IPS-15b (cell line): ENCODE measurements around the gene ARHGEF17.

Experiments used
- H3K27me3 ChIP-seq: one replicate; pipeline ENCODE4 v1.6.1; 2013; ENCODE audit warnings: low read length; ENCODE audit not compliant: control insufficient read depth, insufficient read depth
- H3K36me3 ChIP-seq: one replicate; pipeline ENCODE4 v1.6.1; 2013; ENCODE audit warnings: low read length; ENCODE audit not compliant: control insufficient read depth, insufficient read depth
- H3K4me1 ChIP-seq: one replicate; pipeline ENCODE4 v1.6.1; 2013; ENCODE audit warnings: mild to moderate bottlenecking, low read length; ENCODE audit not compliant: control insufficient read depth, insufficient read depth
- H3K4me3 ChIP-seq: one replicate; pipeline ENCODE4 v1.5.1; 2013; ENCODE audit warnings: low read depth, low read length
- H3K9ac ChIP-seq: one replicate; pipeline ENCODE4 v1.6.1; 2013; ENCODE audit warnings: low read depth, mild to moderate bottlenecking, low read length
- H3K9me3 ChIP-seq: one replicate; pipeline ENCODE4 v1.6.1; 2013; ENCODE audit warnings: mild to moderate bottlenecking, low read length; ENCODE audit not compliant: control insufficient read depth, insufficient read depth

The ARHGEF17 gene

DNA sequence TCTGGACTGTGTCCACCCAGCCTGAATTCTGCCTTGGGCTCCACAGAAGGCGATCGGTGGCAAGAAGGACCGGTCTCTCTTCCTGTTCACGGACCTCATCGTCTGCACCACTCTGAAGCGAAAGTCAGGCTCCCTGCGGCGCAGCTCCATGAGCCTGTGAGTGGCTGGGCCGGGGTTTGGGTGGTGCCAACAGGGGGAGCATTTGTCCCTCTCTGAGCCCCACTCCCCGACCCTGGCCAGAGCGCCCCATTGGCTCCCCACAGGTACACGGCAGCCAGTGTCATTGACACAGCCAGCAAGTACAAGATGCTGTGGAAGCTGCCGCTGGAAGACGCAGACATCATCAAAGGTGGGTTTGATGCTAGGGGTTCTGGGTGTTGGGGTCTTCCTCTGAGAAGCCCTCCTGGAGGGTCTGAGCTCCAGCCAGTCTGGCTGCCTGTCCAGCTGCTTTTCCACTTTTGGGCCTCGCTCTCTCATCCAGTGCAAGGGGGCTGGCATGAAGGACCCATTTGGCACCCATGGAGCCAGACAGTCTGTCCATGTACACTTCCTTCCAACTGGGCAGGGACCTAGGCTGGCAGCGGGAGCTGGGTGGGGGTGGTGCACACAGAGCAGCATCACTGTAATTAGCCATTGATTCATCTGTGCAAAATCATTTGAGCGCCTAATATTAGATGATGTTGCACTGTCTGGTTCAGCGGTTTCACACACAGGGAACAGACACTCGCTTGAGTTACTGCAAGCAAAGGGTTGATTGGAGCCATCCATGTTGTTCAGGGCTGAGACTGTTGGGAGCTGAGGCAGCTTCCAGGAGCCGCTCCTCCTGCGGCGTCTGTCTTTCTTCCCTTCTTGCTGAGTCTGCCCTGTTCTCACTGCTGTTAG is 49.1 kb downstream of the ARHGEF17 start:
- Histone ChIP-seq H3K27me3 (no peaks in the 10 kb centered on the region), H3K4me3 (no peak overlapping the region), H3K4me1 (no peaks in the 10 kb centered on the region), H3K9ac (no peak overlapping the region), H3K36me3 (no peaks in the 10 kb centered on the region), H3K9me3 (no peaks in the 10 kb centered on the region)

DNA sequence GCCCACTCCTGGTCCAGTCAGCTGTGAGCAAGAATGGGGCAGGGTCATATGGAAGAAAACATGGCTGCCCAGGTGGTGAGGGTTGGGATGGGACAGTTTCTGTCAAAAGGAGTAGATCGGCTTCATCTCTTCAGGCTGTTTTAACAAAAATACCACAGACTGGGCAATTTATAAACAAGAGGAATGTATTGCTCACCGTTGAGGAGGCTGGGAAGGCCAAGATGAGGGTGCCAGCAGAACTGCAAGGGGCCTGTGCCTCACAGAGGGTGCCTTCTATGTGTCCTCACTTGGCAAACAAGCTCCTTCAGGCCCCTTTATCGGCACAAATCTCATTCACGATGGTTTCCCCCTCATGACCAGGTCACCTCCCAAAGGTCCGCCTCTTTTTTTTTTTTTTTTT is 50.0 kb downstream of the ARHGEF17 start:
- H3K4me3 ChIP-seq, result no peak overlapping the region
- peaks cover 5% of the 10 kb centered on the region for H3K27me3 ChIP-seq
- no peaks in the 10 kb centered on the region for H3K4me1 ChIP-seq
- H3K36me3 ChIP-seq, result no peaks in the 10 kb centered on the region
- H3K9ac ChIP-seq, result no peak overlapping the region
- no peaks in the 10 kb centered on the region for H3K9me3 ChIP-seq

DNA sequence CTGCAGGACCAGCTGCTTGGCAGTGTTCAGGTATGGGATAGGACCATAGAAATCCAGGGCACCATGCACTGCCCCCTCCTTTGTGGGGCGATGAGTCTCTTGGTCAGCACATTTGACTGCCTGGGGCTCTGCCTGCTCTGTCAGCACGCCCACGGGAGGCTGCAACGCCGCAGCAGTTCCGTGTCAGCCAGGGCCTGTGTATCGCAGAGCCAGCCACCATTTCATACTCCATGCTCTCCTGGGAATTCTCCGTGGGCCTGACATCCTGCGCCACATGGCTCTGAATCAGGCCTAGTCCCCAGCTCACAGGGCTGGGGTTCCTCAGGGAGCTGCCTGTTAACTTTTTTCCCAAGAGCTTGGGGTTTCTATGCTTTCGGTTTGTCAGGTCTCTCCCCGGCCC is 51.3 kb downstream of the ARHGEF17 start:
- no peak overlapping the region for H3K4me3 ChIP-seq
- no peaks in the 10 kb centered on the region for H3K9me3 ChIP-seq
- no peaks in the 10 kb centered on the region for H3K4me1 ChIP-seq
- no peak overlapping the region for H3K9ac ChIP-seq
- peaks cover 5% of the 10 kb centered on the region for H3K27me3 ChIP-seq
- H3K36me3 ChIP-seq, result no peaks in the 10 kb centered on the region

DNA sequence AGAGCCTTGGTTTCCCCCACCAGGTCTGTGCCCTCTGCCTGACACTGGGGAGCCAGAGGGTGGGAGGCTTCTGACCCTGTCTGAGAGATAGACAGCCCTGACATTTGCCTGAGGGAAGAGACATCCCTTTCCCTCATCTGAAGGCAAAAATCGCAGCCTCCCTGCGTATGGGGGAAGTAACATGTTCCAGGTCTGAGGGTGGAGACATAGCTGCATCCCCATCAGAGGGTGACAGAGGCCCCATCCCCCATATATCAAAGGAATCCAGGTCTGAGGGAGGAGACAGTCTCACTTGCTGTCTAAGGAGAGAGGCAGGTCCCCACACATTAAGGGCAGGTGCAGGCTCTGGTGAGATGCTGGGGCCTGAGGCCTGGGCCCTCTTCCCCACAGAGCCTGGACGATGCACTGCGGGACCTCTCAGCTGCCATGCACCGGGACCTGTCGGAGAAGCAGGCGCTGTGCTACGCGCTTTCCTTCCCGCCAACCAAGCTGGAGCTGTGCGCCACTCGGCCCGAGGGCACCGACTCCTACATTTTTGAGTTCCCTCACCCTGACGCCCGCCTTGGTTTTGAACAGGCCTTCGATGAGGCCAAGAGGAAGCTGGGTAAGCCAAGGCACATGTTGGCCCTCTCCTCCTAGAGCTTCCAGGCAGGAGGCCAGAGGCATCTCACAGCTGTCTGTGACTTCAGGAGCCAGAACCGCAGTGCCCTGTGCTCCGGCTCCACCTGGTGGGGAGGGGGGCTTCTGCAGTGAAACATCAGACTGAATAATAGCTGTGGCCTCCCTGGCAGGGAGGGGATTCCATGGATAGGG is 52.1 kb downstream of the ARHGEF17 start:
- Histone ChIP-seq H3K36me3 (no peaks in the 10 kb centered on the region), H3K27me3 (peaks cover 5% of the 10 kb centered on the region)

DNA sequence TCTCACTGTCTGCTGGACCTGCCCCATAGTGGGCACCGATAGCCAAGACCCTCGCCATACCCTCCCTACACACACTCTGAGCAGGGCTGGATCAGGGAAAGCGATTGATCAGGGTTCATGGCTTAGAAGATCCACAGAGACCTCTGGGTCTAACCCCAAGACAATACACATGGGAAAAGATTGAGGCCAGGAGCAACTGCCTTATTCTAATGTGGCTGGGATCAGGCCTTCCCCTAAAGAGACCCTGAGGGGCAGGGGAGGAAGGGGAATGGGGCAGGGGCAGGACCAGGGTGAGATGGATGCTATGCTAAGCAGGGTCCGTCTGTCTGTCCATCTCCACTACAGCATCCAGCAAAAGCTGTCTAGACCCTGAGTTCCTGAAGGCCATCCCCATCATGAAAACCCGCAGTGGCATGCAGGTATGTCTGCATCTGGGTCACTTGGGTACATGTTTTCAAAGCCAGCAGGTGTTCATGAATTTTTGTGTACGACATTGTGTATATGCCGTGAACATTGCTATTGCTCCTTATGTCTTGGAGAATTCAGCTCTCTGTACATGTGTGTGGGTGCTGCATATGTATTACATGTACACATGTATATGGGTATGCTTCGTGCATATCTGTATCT is 52.8 kb downstream of the ARHGEF17 start:
- H3K36me3 ChIP-seq, result peaks cover 4% of the 10 kb centered on the region
- H3K27me3 ChIP-seq, result peaks cover 5% of the 10 kb centered on the region
- H3K4me1 ChIP-seq, result no peaks in the 10 kb centered on the region
- no peak overlapping the region for H3K4me3 ChIP-seq
- no peak overlapping the region for H3K9ac ChIP-seq
- no peaks in the 10 kb centered on the region for H3K9me3 ChIP-seq

More for the DNA sequence above, 52.1 kb downstream of the ARHGEF17 start:
- Histone ChIP-seq H3K9me3 (no peaks in the 10 kb centered on the region), H3K4me1 (no peaks in the 10 kb centered on the region), H3K9ac (no peak overlapping the region), H3K4me3 (no peak overlapping the region)

DNA sequence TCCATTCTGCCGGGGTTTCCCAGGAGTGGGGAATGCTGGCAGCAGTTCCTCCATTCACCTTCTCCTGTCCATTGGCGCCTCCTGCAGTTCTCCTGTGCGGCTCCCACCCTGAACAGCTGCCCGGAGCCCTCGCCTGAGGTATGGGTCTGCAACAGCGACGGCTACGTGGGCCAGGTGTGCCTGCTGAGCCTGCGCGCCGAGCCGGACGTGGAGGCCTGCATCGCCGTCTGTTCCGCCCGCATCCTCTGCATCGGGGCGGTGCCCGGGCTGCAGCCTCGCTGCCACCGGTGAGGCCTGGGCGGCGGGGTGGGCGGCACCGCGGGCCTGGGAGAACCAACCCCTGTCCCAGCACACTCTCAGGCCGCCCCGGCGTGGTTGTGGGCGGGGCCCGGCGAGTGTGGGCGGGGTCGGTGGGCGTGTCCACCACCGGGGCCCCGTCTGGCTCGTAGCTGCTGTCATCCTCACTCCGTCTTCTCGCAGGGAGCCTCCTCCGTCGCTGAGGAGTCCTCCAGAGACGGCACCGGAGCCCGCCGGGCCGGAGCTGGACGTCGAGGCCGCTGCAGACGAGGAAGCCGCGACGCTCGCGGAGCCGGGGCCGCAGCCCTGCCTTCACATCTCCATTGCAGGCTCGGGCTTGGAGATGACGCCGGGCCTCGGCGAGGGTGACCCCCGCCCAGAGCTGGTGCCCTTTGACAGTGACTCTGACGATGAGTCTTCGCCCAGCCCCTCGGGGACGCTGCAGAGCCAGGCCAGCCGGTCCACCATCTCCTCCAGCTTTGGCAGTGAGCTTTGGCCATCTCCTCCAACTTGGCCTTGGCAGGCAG is 54.1 kb downstream of the ARHGEF17 start:
- Histone ChIP-seq H3K9ac (no peak overlapping the region), H3K4me1 (no peaks in the 10 kb centered on the region), H3K27me3 (peaks cover 5% of the 10 kb centered on the region), H3K36me3 (peaks cover 4% of the 10 kb centered on the region), H3K9me3 (no peaks in the 10 kb centered on the region), H3K4me3 (peak overlapping the region; percentile 58)

DNA sequence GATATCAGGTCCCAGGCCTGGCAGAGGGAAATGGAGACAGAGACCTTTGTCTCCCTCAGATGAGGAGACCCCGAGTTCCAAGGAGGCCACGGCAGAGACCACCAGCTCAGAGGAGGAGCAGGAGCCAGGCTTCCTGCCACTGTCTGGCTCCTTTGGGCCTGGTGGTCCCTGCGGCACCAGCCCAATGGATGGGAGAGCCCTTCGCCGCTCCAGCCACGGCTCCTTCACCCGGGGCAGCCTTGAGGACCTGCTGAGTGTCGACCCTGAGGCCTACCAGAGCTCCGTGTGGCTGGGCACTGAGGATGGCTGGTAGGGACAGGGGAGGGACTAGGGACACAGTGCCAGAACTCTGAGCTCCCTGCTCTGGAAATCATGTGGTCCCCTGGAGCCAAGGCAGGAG is 55.1 kb downstream of the ARHGEF17 start:
- Histone ChIP-seq H3K36me3 (peaks cover 4% of the 10 kb centered on the region), H3K4me3 (no peak overlapping the region), H3K9ac (no peak overlapping the region), H3K4me1 (no peaks in the 10 kb centered on the region), H3K27me3 (peaks cover 5% of the 10 kb centered on the region), H3K9me3 (no peaks in the 10 kb centered on the region)

DNA sequence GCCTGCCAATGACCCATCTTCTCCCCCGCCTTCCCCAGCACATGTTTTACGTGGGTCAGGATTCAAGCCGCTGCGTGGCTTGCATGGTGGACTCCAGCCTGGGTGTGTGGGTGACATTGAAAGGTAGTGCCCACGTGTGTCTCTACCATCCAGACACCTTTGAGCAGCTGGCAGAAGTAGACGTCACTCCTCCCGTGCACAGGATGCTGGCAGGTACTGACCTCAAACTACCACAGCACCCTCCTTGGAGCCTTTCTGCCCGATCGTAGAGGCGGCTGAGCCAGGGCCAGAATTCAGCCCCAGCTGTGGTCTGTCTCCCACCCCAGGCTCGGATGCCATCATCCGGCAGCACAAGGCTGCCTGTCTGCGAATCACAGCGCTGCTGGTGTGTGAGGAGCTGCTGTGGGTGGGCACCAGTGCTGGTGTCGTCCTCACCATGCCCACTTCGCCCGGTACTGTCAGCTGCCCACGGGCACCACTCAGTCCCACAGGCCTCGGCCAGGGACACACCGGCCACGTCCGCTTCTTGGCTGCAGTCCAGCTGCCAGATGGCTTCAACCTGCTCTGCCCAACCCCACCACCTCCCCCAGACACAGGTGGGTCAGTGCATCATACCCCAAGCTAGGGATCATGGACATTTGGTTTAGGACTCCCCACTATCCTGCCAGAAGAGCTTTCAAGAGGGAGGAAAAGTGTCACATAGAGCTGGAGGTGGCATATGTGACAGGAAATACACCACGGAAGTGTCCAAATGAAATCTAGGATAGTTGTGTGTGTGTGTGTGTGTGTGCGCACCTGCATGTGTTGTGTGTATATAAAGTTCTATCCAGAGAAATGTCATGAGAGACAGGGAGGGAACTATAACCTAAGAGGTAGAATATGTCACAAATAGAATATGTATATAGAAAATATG is 57.5 kb downstream of the ARHGEF17 start:
- Histone ChIP-seq H3K36me3 (peaks cover 4% of the 10 kb centered on the region), H3K9me3 (no peaks in the 10 kb centered on the region), H3K9ac (no peak overlapping the region), H3K27me3 (peaks cover 5% of the 10 kb centered on the region), H3K4me3 (no peak overlapping the region), H3K4me1 (no peaks in the 10 kb centered on the region)

DNA sequence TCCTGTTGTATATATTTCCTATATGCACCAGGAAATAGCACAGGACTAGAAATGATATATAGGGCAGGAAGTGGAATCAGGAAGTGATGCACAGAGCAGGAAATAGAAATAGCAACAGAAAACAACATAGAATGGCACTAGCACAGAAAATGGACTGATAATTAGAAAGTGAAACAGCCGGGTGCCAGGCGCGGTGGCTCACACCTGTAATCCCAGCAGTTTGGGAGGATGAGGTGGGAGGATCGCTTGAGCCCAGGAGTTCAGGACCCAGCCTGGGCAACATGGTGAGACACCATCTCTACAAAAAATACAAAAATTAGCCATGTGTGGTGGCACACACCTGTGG is 58.2 kb downstream of the ARHGEF17 start:
- H3K36me3 ChIP-seq, result peaks cover 4% of the 10 kb centered on the region
- H3K4me1 ChIP-seq, result no peaks in the 10 kb centered on the region
- no peak overlapping the region for H3K4me3 ChIP-seq
- H3K9ac ChIP-seq, result no peak overlapping the region
- peaks cover 5% of the 10 kb centered on the region for H3K27me3 ChIP-seq
- no peaks in the 10 kb centered on the region for H3K9me3 ChIP-seq

DNA sequence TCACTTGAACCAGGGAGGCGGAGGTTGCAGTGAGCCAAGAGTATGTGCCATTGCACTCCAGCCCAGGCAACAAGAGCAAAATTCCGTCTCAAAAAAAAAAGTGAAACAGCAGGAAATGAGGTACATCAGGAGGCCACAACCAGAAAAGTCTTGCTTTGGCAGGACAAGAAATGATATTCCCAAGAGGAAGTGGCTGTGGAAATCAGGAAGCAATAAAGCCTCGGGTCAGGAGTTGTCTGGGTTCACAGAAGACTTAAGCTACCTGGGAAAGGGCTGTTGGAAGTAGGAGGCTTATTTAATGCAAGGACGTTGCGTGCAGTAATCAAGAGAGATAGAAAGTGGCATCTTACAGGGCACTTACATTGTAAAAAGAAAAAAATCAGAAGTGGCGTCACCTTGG is 58.9 kb downstream of the ARHGEF17 start:
- Histone ChIP-seq H3K36me3 (peaks cover 4% of the 10 kb centered on the region), H3K27me3 (peaks cover 5% of the 10 kb centered on the region), H3K4me1 (no peaks in the 10 kb centered on the region), H3K9me3 (no peaks in the 10 kb centered on the region), H3K9ac (no peak overlapping the region), H3K4me3 (no peak overlapping the region)
